RWPE2 (cell line): ENCODE results near the gene EFCAB11.
"Not testable (repeated sequence)": the region's sequence is repeated elsewhere in the genome, so short reads cannot be mapped to it uniquely, and the experiment has no call there.

Experiments
- ATAC-seq: fragments of 200-7000 bp; cut with Tn5 transposase; 3 replicates; pipeline ENCODE4 v1.9.1; 2021; ENCODE audit warnings: low read depth
- DNase-seq: peaks from one replicate; pipeline ENCODE4 v3.0.0-alpha.2; 2020; ENCODE audit warnings: low spot score
- H3K27ac ChIP-seq: fragments of 450-650 bp; 2 replicates; pipeline ENCODE4 v1.5.1; 2017; ENCODE audit warnings: mild to moderate bottlenecking; ENCODE audit not compliant: poor library complexity, severe bottlenecking
- H3K27me3 ChIP-seq: fragments of 250-450 bp; sonication (Bioruptor Pico); 2 replicates; pipeline ENCODE4 v1.5.1; 2021; ENCODE audit warnings: mild to moderate bottlenecking, moderate library complexity; ENCODE audit not compliant: insufficient read depth, poor library complexity, severe bottlenecking
- H3K36me3 ChIP-seq: fragments of 250-450 bp; sonication (Bioruptor Pico); 2 replicates; pipeline ENCODE4 v1.5.1; 2020; ENCODE audit warnings: low read depth, mild to moderate bottlenecking, moderate library complexity
- H3K4me1 ChIP-seq: fragments of 250-450 bp; sonication (Bioruptor Pico); 2 replicates; pipeline ENCODE4 v1.5.1; 2021; ENCODE audit warnings: mild to moderate bottlenecking, moderate library complexity; ENCODE audit not compliant: insufficient read depth, poor library complexity, severe bottlenecking
- H3K4me3 ChIP-seq: fragments of 250-450 bp; sonication (Bioruptor Pico); 2 replicates; pipeline ENCODE4 v1.5.1; 2021; ENCODE audit warnings: mild to moderate bottlenecking, moderate library complexity; ENCODE audit not compliant: severe bottlenecking
- H3K9me3 ChIP-seq: fragments of 250-450 bp; sonication (Bioruptor Pico); 2 replicates; pipeline ENCODE4 v1.5.1; 2021; ENCODE audit warnings: mild to moderate bottlenecking, moderate library complexity; ENCODE audit not compliant: severe bottlenecking
- TF ChIP-seq, protein P1 (sequence below): fragments of 450-650 bp; IDR thresholded peaks from one replicate; pipeline ENCODE4 v1.5.1; 2017; ENCODE audit warnings: mild to moderate bottlenecking, moderate library complexity; ENCODE audit not compliant: poor library complexity, severe bottlenecking

Gene EFCAB11

DNA sequence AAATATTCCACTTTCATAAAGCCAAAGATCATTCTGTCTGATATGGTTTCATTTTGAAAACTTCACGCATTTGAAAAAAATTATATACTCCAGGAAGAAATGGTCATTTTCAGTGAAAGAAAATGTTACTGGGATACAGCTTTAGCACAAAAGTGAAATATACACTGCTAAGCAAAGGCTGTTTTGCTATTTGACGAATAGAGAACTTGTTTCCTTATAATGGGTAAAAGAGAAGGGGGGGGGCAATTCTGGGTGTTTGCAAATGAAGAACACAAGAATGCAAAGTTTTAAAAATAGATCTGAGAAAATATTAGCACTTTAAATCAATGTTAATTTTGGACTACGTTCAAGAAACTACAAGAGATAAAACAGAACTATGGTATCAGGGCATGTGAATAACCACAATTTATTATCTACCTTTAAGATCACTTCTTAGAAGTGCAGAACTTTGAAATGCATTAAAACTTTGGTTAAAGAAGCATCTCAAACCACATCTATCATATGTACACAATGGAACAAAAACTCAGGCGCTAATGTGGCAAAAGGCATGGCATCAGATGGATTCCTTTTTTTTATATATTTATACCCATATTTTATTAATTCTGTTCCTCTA lies 51.1 kb downstream of the EFCAB11 start:
- H3K27me3 ChIP-seq, result no peaks in the 10 kb centered on the region
- no peak overlapping the region for H3K27ac ChIP-seq
- H3K4me1 ChIP-seq, result no peaks in the 10 kb centered on the region
- H3K4me3 ChIP-seq, result no peak overlapping the region
- TF ChIP-seq, protein P1, sequence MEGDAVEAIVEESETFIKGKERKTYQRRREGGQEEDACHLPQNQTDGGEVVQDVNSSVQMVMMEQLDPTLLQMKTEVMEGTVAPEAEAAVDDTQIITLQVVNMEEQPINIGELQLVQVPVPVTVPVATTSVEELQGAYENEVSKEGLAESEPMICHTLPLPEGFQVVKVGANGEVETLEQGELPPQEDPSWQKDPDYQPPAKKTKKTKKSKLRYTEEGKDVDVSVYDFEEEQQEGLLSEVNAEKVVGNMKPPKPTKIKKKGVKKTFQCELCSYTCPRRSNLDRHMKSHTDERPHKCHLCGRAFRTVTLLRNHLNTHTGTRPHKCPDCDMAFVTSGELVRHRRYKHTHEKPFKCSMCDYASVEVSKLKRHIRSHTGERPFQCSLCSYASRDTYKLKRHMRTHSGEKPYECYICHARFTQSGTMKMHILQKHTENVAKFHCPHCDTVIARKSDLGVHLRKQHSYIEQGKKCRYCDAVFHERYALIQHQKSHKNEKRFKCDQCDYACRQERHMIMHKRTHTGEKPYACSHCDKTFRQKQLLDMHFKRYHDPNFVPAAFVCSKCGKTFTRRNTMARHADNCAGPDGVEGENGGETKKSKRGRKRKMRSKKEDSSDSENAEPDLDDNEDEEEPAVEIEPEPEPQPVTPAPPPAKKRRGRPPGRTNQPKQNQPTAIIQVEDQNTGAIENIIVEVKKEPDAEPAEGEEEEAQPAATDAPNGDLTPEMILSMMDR, result no peak
- ATAC-seq (no peak), DNase-seq (no peak)
- no peaks in the 10 kb centered on the region for H3K9me3 ChIP-seq
- no peaks in the 10 kb centered on the region for H3K36me3 ChIP-seq

- Histone ChIP-seq H3K27ac (no peak overlapping the region), H3K27me3 (no peaks in the 10 kb centered on the region), H3K9me3 (no peaks in the 10 kb centered on the region), H3K36me3 (no peaks in the 10 kb centered on the region), H3K4me1 (no peaks in the 10 kb centered on the region), H3K4me3 (no peak overlapping the region)
- TF ChIP-seq, protein P1, result no peak
- DNase-seq (no peak), ATAC-seq (no peak)
Observed at GRCh38 chr14:89902881-89903280, 51.6 kb downstream of the EFCAB11 start.

DNA sequence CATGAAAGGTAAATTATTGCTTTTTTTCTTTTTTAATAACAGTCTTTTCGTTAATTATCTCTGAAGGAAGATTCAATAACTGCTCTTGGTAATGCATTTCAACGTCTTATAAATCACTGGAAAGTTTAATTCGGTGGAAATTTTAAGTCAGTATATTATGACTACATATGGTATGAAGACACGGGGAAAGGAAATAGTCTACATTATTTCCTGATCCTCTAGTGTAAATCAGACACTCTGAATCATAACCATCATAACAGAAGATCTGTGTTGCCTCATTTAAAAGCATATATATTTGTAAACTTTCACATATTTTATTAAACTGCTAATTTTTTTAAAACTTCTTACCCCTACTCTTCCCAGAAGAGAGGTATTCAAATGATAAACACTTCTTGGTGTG lies 53.7 kb downstream of the EFCAB11 start:
- TF ChIP-seq, protein P1, result no peak
- H3K36me3 ChIP-seq, result no peaks in the 10 kb centered on the region
- H3K27me3 ChIP-seq, result no peaks in the 10 kb centered on the region
- no peak overlapping the region for H3K27ac ChIP-seq
- ATAC-seq, result no peak
- H3K4me3 ChIP-seq, result no peak overlapping the region
- H3K4me1 ChIP-seq, result no peaks in the 10 kb centered on the region
- DNase-seq, result no peak
- no peaks in the 10 kb centered on the region for H3K9me3 ChIP-seq

DNA sequence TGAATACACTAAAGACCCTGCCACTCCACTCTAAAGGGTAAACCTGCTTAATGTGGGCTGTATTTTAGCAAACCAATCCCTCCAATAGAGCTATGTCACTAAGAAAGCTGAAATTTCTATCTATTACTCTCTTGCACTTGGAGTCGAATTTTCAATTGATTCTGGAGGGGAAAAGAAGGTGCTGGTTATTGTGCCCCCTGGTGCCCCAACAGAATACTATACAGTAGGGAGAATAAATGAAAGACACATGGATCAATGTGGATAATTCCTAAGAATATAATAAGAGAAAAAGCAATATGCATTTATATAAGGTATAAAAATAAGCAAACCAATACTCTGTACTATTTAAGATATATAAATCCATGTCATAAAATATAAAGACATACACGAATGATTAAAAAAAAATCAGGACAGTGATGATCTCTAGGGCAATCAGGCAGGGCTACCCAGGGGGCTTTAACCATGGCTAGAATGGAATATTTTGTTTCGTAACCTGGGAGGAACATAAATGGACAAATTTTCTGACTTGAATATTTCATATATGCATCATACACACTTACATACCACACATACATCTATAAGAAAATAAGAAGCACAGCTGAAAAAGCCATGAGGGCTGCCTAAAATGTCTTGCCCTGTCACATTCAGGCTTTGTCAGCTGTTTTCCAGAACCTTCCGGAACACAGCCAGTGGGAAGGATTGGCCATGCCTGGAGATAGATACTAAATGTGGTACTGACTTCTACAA lies 54.4 kb downstream of the EFCAB11 start:
- Histone ChIP-seq H3K4me3 (no peak overlapping the region), H3K9me3 (no peaks in the 10 kb centered on the region), H3K27me3 (no peaks in the 10 kb centered on the region), H3K36me3 (no peaks in the 10 kb centered on the region), H3K27ac (no peak overlapping the region), H3K4me1 (no peaks in the 10 kb centered on the region)
- ATAC-seq, result peak; percentile 58; the same call in 2 of the 3 replicates
- TF ChIP-seq, protein P1, result peak; percentile 85
- no peak for DNase-seq

GRCh38 chr14:89899291-89899690 lies 55.2 kb downstream of the EFCAB11 start:
- Histone ChIP-seq H3K36me3 (no peaks in the 10 kb centered on the region), H3K9me3 (no peaks in the 10 kb centered on the region), H3K4me3 (no peak overlapping the region), H3K27me3 (no peaks in the 10 kb centered on the region), H3K4me1 (no peaks in the 10 kb centered on the region), H3K27ac (no peak overlapping the region)
- DNase-seq (no peak), ATAC-seq (no peak)
- TF ChIP-seq, protein P1, result no peak

DNA sequence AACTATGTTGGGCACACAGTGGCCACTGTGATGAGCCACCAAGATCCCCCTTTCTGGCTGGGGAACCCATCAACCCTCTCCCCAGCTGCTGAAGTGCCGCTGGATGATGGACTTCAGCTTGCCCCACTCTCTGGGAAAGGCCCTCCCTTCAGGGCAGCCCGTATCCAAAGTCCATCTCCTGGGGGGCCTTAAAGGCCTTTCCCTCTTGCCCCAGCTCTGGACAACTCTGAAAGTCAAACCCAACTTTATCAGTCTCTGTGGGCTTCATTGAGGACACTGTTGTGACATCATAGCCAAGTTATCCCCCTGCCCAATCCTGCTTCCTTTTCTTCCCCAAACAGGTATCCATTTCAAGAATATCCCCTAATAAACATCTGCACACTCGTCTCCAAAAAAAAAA lies 61.1 kb downstream of the EFCAB11 start:
- not testable (repeated sequence) for DNase-seq, H3K9me3 ChIP-seq, H3K27ac ChIP-seq, H3K4me1 ChIP-seq, ATAC-seq, H3K36me3 ChIP-seq, H3K4me3 ChIP-seq, H3K27me3 ChIP-seq
